ENCODE data around the gene PTP4A1.
"Not testable (repeated sequence)": the region's sequence is repeated elsewhere in the genome, so short reads cannot be mapped to it uniquely, and the experiment has no call there.

PTP4A1 gene
- long read RNA-seq, partial matches to known transcripts = 0 of 9 reads
- long read RNA-seq, other reads (novel, unspliced or antisense) = 7 of 9 reads

GRCh38 chr6:63572044-63572746 is at the start of gene PTP4A1, which contains the start of gene LOC128125822:
PTP4A1 (plus strand) TSS chr6:63572480; CDS start chr6:63576881, 4,401 bp downstream.
LOC128125822 (plus strand) TSS chr6:63572480.
- peak within 1 kb of the TSS; percentile 97 for H3K27ac ChIP-seq (replicated peaks)
- DNase-seq (ENCODE audit: low read depth in 1 of 2, low spot score in 1 of 2) = peak; percentile 74 to 96
- H3K4me3 ChIP-seq (replicated peaks; ENCODE audit: insufficient read depth, low read length) = peak within 1 kb of the TSS; percentile 72
- peak; percentile 53 for TF ChIP-seq REST (IDR thresholded peaks at IDR 0.05; ENCODE audit: insufficient replicate concordance, low read depth)
- TF ChIP-seq GABPA (IDR thresholded peaks at IDR 0.05; ENCODE audit: low read depth) = no peak
- peak; percentile 89 for TF ChIP-seq POLR2AphosphoS5 (IDR thresholded peaks at IDR 0.05; ENCODE audit: low read depth)
- TF ChIP-seq CTCF (IDR thresholded peaks at IDR 0.05; ENCODE audit: insufficient read depth, low read length) = no peak
- TF ChIP-seq SPI1 (IDR thresholded peaks at IDR 0.05; ENCODE audit: borderline replicate concordance, low read depth) = no peak
- no peaks in the 10 kb centered on the region for H3K27me3 ChIP-seq (ENCODE audit: insufficient read depth, poor library complexity, severe bottlenecking)

GRCh38 chr6:63522911-63523287 is 49.4 kb upstream of the PTP4A1 start:
- not testable (repeated sequence) for H3K27me3 ChIP-seq (ENCODE audit: insufficient read depth, poor library complexity, severe bottlenecking); H3K27ac ChIP-seq (replicated peaks); H3K4me3 ChIP-seq (replicated peaks; ENCODE audit: insufficient read depth, low read length); DNase-seq (ENCODE audit: low read depth in 1 of 2, low spot score in 1 of 2)

- Histone ChIP-seq H3K27ac (replicated peaks) (no peak overlapping the region), H3K27me3 (ENCODE audit: insufficient read depth, poor library complexity, severe bottlenecking) (no peaks in the 10 kb centered on the region), H3K4me3 (replicated peaks; ENCODE audit: insufficient read depth, low read length) (no peak overlapping the region)
- DNase-seq (ENCODE audit: low read depth in 1 of 2, low spot score in 1 of 2) = no peak
- no peak for TF ChIP-seq CTCF (IDR thresholded peaks at IDR 0.05; ENCODE audit: insufficient read depth, low read length)
- no peak for TF ChIP-seq POLR2AphosphoS5 (IDR thresholded peaks at IDR 0.05; ENCODE audit: low read depth)
- no peak for TF ChIP-seq SPI1 (IDR thresholded peaks at IDR 0.05; ENCODE audit: borderline replicate concordance, low read depth)
- TF ChIP-seq GABPA (IDR thresholded peaks at IDR 0.05; ENCODE audit: low read depth) = no peak
- no peak for TF ChIP-seq REST (IDR thresholded peaks at IDR 0.05; ENCODE audit: insufficient replicate concordance, low read depth)
Observed at GRCh38 chr6:63523630-63524029, 48.6 kb upstream of the PTP4A1 start.

- no peak for TF ChIP-seq REST (IDR thresholded peaks at IDR 0.05; ENCODE audit: insufficient replicate concordance, low read depth)
- no peak for TF ChIP-seq POLR2AphosphoS5 (IDR thresholded peaks at IDR 0.05; ENCODE audit: low read depth)
- TF ChIP-seq SPI1 (IDR thresholded peaks at IDR 0.05; ENCODE audit: borderline replicate concordance, low read depth) = no peak
- TF ChIP-seq CTCF (IDR thresholded peaks at IDR 0.05; ENCODE audit: insufficient read depth, low read length) = no peak
- TF ChIP-seq GABPA (IDR thresholded peaks at IDR 0.05; ENCODE audit: low read depth) = no peak
- Histone ChIP-seq H3K27ac (replicated peaks) (no peak overlapping the region), H3K4me3 (replicated peaks; ENCODE audit: insufficient read depth, low read length) (no peak overlapping the region), H3K27me3 (ENCODE audit: insufficient read depth, poor library complexity, severe bottlenecking) (no peaks in the 10 kb centered on the region)
- no peak for DNase-seq (ENCODE audit: low read depth in 1 of 2, low spot score in 1 of 2)
Observed at GRCh38 chr6:63525186-63525878, 46.9 kb upstream of the PTP4A1 start.
